HepG2 (cell line): ENCODE measurements around the gene IL2RG. TPM values are rescaled to one million over a fixed set of nuclear protein-coding genes. Genes with fewer than 3 reads are reported as not detected.
A peak's percentile ranks its signal among the peaks of the same experiment; 100 is the strongest.

Source experiments
- ATAC-seq: fragments of 200-7000 bp; cut with Tn5 transposase; 3 replicates; pipeline ENCODE4 v1.9.1; 2020; ENCODE audit warnings: mild to moderate bottlenecking, moderate library complexity
- BruUV-seq: library from RNA; stranded (reverse); fragments of 400-500 nt; replicated peaks from 2 replicates; lab custom pipeline; 2021; lab: Mats Ljungman, UMichigan
- CTCF ChIA-PET: fragments of 300-600 bp; formaldehyde crosslinking; extraction: SDS; loops from one replicate; lab custom pipeline; 2021; ENCODE audit warnings: low total read pairs, inconsistent platforms, low intra/inter-chr PET ratio; lab: Yijun Ruan, JAX
- POLR2A ChIA-PET: fragments of 350-600 bp; sonication (Branson Sonifier 250); formaldehyde crosslinking; loops from one replicate; lab custom pipeline; 2020; ENCODE audit warnings: antibody characterized with exemption, inconsistent platforms; lab: Yijun Ruan, JAX
- DNase-seq: peaks from one replicate; pipeline ENCODE4 v3.0.0-alpha.2; 2015; ENCODE audit warnings: low spot score
- FAIRE-seq: peaks from 3 replicates; lab custom pipeline; 2011; peaks lifted over from hg19 to GRCh38; lab: Jason Lieb, UNC
- H2AFZ ChIP-seq: one replicate; pipeline ENCODE4 v1.6.1; 2011; ENCODE audit warnings: low read length, inconsistent platforms
- H3K27ac ChIP-seq: fragments of 300-600 bp; 3 replicates; pipeline ENCODE4 v1.8.0; 2011; ENCODE audit warnings: mixed run types, mild to moderate bottlenecking, mixed read lengths, low read length, inconsistent platforms; ENCODE audit not compliant: insufficient read depth; ENCODE audit errors: extremely low read length
- H3K27me3 ChIP-seq, 2 experiments: fragments of 200-600 bp in 1 of 2; 2 replicates in 1 of 2; 3 replicates in 1 of 2; pipeline versions ENCODE4 v1.6.0 to v1.8.0; 2011; ENCODE audit warnings: low read length in 2 of 2, mild to moderate bottlenecking in 2 of 2, moderate library complexity in 2 of 2, inconsistent platforms in 1 of 2; ENCODE audit not compliant: insufficient read depth in 2 of 2, control insufficient read depth in 1 of 2
- H3K36me3 ChIP-seq, 2 experiments: fragments of 200-600 bp in 1 of 2; replicated peaks in 1 of 2; 2 replicates in 1 of 2; 3 replicates in 1 of 2; pipeline versions ENCODE4 v1.5.1 to v1.8.0; 2011; ENCODE audit warnings: low read length in 2 of 2, inconsistent platforms in 1 of 2; ENCODE audit not compliant: insufficient read depth in 2 of 2, control insufficient read depth in 1 of 2
- H3K4me1 ChIP-seq: 2 replicates; pipeline ENCODE4 v1.5.1; 2012; ENCODE audit warnings: low read length, inconsistent platforms; ENCODE audit not compliant: insufficient read depth
- H3K4me2 ChIP-seq: 2 replicates; pipeline ENCODE4 v1.6.0; 2011; ENCODE audit warnings: low read depth, low read length, inconsistent platforms
- H3K4me3 ChIP-seq, 3 experiments: fragments of 200-600 bp in 1 of 3; sonication (generic), shearing (Covaris generic) in 1 of 3; replicated peaks in 1 of 3; 2 replicates each; pipeline ENCODE4 v1.5.1; 2011 to 2016; ENCODE audit warnings: low read length in 3 of 3, inconsistent platforms in 2 of 3, low read depth in 2 of 3, mild to moderate bottlenecking in 2 of 3, control low read depth in 1 of 3, mixed read lengths in 1 of 3; ENCODE audit not compliant: insufficient read depth in 1 of 3
- H3K79me2 ChIP-seq: one replicate; pipeline ENCODE4 v1.6.1; 2011; ENCODE audit warnings: low read length, inconsistent platforms; ENCODE audit not compliant: insufficient read depth
- H3K9ac ChIP-seq: 2 replicates; pipeline ENCODE4 v1.6.0; 2011; ENCODE audit warnings: mild to moderate bottlenecking, low read depth, low read length, inconsistent platforms; ENCODE audit not compliant: insufficient read depth
- H3K9me3 ChIP-seq: 2 replicates; pipeline ENCODE4 v1.5.1; 2012; ENCODE audit warnings: mild to moderate bottlenecking, low read length
- H4K20me1 ChIP-seq: 2 replicates; pipeline ENCODE4 v1.6.0; 2011; ENCODE audit warnings: inconsistent platforms, mild to moderate bottlenecking, low read length, moderate library complexity; ENCODE audit not compliant: insufficient read depth
- IRF2 ChIP-seq: IDR thresholded peaks from 2 replicates; pipeline ENCODE4 v1.6.1; 2018; ENCODE audit warnings: missing genetic modification reagents, missing compliant biosample characterization
- MAZ ChIP-seq, 2 experiments: sonication (generic) in 1 of 2; formaldehyde crosslinking in 1 of 2; IDR thresholded peaks; 2 replicates each; pipeline versions ENCODE4 v1.5.0 to v1.6.1; 2012 to 2020; ENCODE audit warnings: low read depth in 2 of 2, mild to moderate bottlenecking in 2 of 2, borderline replicate concordance in 1 of 2, improper control_type of control experiment in 1 of 2, low read length in 1 of 2, missing genetic modification reagents in 1 of 2, moderate library complexity in 1 of 2
- NKX3-1 ChIP-seq: sonication (generic); formaldehyde crosslinking; IDR thresholded peaks from 2 replicates; pipeline ENCODE4 v1.5.0; 2020; ENCODE audit warnings: missing genetic modification reagents
- NONO ChIP-seq, 2 experiments: fragments of 450-650 bp in 1 of 2; sonication (generic) in 1 of 2; formaldehyde crosslinking in 1 of 2; IDR thresholded peaks in 1 of 2; conservative IDR thresholded peaks in 1 of 2; 2 replicates each; pipeline versions ENCODE4 v1.6.1 to v1.8.0; 2017 to 2022; ENCODE audit warnings: mild to moderate bottlenecking in 1 of 2, missing genetic modification reagents in 1 of 2, moderate library complexity in 1 of 2
- PCBP1 ChIP-seq: fragments of 200-400 bp; formaldehyde crosslinking; IDR thresholded peaks from 2 replicates; pipeline ENCODE4 v1.6.1; 2017; ENCODE audit warnings: mild to moderate bottlenecking, low read depth, low read length, borderline replicate concordance
- PTBP1 ChIP-seq: fragments of 200-400 bp; formaldehyde crosslinking; IDR thresholded peaks from 2 replicates; pipeline ENCODE4 v1.6.1; 2018; ENCODE audit warnings: low read length, low read depth; ENCODE audit not compliant: poor library complexity, severe bottlenecking
- U2AF2 ChIP-seq: fragments of 200-400 bp; formaldehyde crosslinking; IDR thresholded peaks from 2 replicates; pipeline ENCODE4 v1.6.1; 2017; ENCODE audit warnings: low read depth, mild to moderate bottlenecking, low read length
- ZNF225 ChIP-seq: sonication (generic); formaldehyde crosslinking; IDR thresholded peaks from 2 replicates; pipeline ENCODE4 v1.4.0; 2020; ENCODE audit warnings: mild to moderate bottlenecking, missing genetic modification reagents
- ZNF354B ChIP-seq: sonication (generic); formaldehyde crosslinking; IDR thresholded peaks from 2 replicates; pipeline ENCODE4 v1.8.0; 2022; ENCODE audit warnings: mild to moderate bottlenecking, missing genetic modification reagents
- ZNF746 ChIP-seq: sonication (generic); formaldehyde crosslinking; IDR thresholded peaks from 2 replicates; pipeline ENCODE4 v1.8.0; 2022; ENCODE audit warnings: mild to moderate bottlenecking, missing genetic modification reagents
- ZNF790 ChIP-seq: sonication (generic); formaldehyde crosslinking; IDR thresholded peaks from 2 replicates; pipeline ENCODE4 v1.8.0; 2022; ENCODE audit warnings: missing genetic modification reagents, mild to moderate bottlenecking, borderline replicate concordance
- ZSCAN12 ChIP-seq: sonication (generic); formaldehyde crosslinking; IDR thresholded peaks from 2 replicates; pipeline ENCODE4 v1.9.0; 2021; ENCODE audit warnings: mild to moderate bottlenecking, missing genetic modification reagents
- WGBS: methylation state at CpG from one replicate; pipeline ENCODE4 v1.1.6; 2017; ENCODE audit warnings: low lambda C conversion rate; 5-methylcytosine and 5-hydroxymethylcytosine counted together
- in situ Hi-C: cut with HindIII; loops from 2 replicates; pipeline ENCODE4 v1.10.0; 2017; ENCODE audit warnings: low pct_unique_long_range_greater_than_20kb; ENCODE audit not compliant: extremely low pct_ligation_motif_present
- intact Hi-C: fragments of 100-400 bp; cut with micrococcal nuclease; formaldehyde crosslinking; loops from one replicate; pipeline ENCODE4 v1.10.0; 2022; ENCODE audit not compliant: unreplicated experiment
- polyA plus RNA-seq, 8 experiments: library from polyadenylated mRNA; depleted of rRNA in 3 of 8; stranded (reverse) in 7 of 8; unstranded in 1 of 8; fragments of >200 nt; fragmentation: Illumina TruSeq in 4 of 8; extraction: Trizol in 4 of 8; gene quantifications; 2 replicates each; pipeline versions ENCODE4 v1.2.1 to v1.2.3, GENCODE V29; 2011 to 2016; ENCODE audit warnings: low read depth in 4 of 8, missing spikeins in 1 of 8, mixed read lengths in 1 of 8; ENCODE audit not compliant: insufficient read depth in 1 of 8
- total RNA-seq, 5 experiments: library from RNA; depleted of rRNA; stranded (reverse); fragments of >200 nt; fragmentation: Illumina TruSeq; extraction: Trizol; gene quantifications; 2 replicates each; pipeline ENCODE4 v1.2.3, GENCODE V29; 2016; ENCODE audit warnings: low read depth in 1 of 5
- TF ChIP-seq, protein P1 (sequence below): sonication (generic); formaldehyde crosslinking; IDR thresholded peaks from 2 replicates; pipeline ENCODE4 v1.5.0; 2020; ENCODE audit warnings: missing genetic modification reagents, mild to moderate bottlenecking, borderline replicate concordance
- TF ChIP-seq, protein P2 (sequence below): sonication (generic); formaldehyde crosslinking; IDR thresholded peaks from 2 replicates; pipeline ENCODE4 v1.4.0; 2020; ENCODE audit warnings: missing genetic modification reagents
- TF ChIP-seq, protein P3 (sequence below): sonication (generic); formaldehyde crosslinking; IDR thresholded peaks from 2 replicates; pipeline ENCODE4 v1.4.0; 2020; ENCODE audit warnings: missing genetic modification reagents
- TF ChIP-seq, protein P4 (sequence below): sonication (generic); formaldehyde crosslinking; IDR thresholded peaks from 2 replicates; pipeline ENCODE4 v1.4.0; 2020; ENCODE audit warnings: missing genetic modification reagents

IL2RG gene
- total and polyA plus RNA-seq, 2 of the 13 experiments (the other 11 are each of a cell fraction or from before 2014, with no cell fraction given), result 0.98 TPM; not detected in 1

DNA sequence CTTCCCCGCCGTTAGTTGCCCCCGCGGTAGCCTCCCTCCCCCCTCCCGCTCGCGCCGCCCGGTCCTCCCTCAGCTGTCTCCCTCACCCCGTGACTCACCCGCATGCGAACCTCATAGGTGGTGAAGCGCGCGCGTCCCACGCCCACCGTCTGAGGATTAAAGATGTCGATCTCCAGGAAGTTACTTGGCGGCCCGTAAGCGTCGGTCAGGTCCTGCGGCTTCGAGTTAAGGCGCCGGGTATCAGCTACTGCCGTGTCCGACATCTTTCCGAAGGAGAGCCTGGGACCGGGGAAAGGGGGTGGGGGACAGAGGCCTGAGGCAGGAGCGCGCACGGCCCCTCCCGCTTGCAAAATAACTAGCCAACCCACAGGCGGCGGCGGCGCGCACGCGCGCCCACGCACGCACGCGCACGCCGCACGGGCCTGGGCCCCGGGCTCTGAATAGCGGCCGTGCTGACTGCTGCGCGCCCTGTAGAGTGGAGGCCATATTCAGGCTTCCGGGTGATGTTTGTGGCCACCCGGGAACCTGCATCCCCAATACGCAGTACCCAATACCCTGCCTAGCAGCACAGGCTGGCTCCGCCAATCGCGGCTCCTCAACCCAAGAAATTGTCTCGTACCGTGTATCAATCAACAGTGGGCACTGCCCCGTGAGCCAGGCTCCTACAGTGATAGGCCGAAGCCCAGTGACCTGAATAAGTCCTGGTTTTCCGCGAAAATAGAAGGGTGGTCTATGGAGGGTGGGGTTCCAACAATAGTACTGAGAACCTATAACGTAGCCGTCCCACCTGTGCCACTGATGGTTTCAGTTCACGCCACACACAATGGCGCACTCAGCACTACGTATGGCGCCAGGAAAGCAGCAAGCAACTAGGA lies 43.1 kb downstream of the IL2RG start, which contains the start of gene SNX12:
Gene SNX12, minus strand, starts transcription at position 291 of the 875 bp plus-strand sequence. Its CDS starts 28 bp downstream, at position 263.
- Histone ChIP-seq H3K4me3 (peak within 1 kb of the TSS; percentile 68 to 74 (median 72)), H3K9ac (peak within 1 kb of the TSS; percentile 66), H3K4me1 (peaks cover 16% of the 10 kb centered on the region), H4K20me1 (no peaks in the 10 kb centered on the region), H3K4me2 (peak within 1 kb of the TSS; percentile 80), H3K79me2 (peaks cover 20% of the 10 kb centered on the region), H3K27me3 (no peaks in the 10 kb centered on the region; a peak in 1 of 5 replicates), H2AFZ (peak within 1 kb of the TSS; percentile 84), H3K9me3 (no peaks in the 10 kb centered on the region), H3K36me3 (no peaks in the 10 kb centered on the region), H3K27ac (peak within 1 kb of the TSS; percentile 57)
- BruUV-seq, result no TSS peak
- ATAC-seq (peak; percentile 99), FAIRE-seq (peak; percentile 81), DNase-seq (peak; percentile 88)
- intact Hi-C loops, result no loop called here
- ChIA-PET POLR2A (interaction anchor here (0.6 to 1.2 kb wide), 3 partner anchors 13 to 50 kb away, joined by 4 to 5 read pairs (median 4); partner anchors contain the start of gene MED12), CTCF (no interaction called here)
- in situ Hi-C loops, result no loop called here
- 0% methylated on average over 5 of the region's 73 CpGs for WGBS
- 0 out of 2 replicates have a peak, but pooled peaks have one; percentile 36 for TF ChIP-seq MAZ (IDR thresholded peaks at IDR 0.05; ENCODE audit: borderline replicate concordance, low read depth, low read length)
- TF ChIP-seq MAZ (CRISPR knock-in tag; IDR thresholded peaks at IDR 0.05; ENCODE audit: low read depth), result no peak
- TF ChIP-seq, protein P1, sequence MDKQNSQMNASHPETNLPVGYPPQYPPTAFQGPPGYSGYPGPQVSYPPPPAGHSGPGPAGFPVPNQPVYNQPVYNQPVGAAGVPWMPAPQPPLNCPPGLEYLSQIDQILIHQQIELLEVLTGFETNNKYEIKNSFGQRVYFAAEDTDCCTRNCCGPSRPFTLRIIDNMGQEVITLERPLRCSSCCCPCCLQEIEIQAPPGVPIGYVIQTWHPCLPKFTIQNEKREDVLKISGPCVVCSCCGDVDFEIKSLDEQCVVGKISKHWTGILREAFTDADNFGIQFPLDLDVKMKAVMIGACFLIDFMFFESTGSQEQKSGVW (CRISPR knock-in tag), result no peak
- TF ChIP-seq U2AF2, result no peak
- TF ChIP-seq NONO (IDR thresholded peaks at IDR 0.05), result no peak
- TF ChIP-seq NONO (CRISPR knock-in tag; conservative IDR thresholded peaks at IDR 0.05), result peak; percentile 37; the same call in 1 of the 2 replicates
- TF ChIP-seq PCBP1, result no peak
- TF ChIP-seq ZNF746, result no peak
- no peak for TF ChIP-seq ZNF354B (CRISPR knock-in tag)
- TF ChIP-seq ZNF790 (CRISPR knock-in tag), result no peak
- peak; percentile 92 for TF ChIP-seq PTBP1
- TF ChIP-seq, protein P2, sequence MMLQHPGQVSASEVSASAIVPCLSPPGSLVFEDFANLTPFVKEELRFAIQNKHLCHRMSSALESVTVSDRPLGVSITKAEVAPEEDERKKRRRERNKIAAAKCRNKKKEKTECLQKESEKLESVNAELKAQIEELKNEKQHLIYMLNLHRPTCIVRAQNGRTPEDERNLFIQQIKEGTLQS (CRISPR knock-in tag), result no peak
- TF ChIP-seq, protein P3, sequence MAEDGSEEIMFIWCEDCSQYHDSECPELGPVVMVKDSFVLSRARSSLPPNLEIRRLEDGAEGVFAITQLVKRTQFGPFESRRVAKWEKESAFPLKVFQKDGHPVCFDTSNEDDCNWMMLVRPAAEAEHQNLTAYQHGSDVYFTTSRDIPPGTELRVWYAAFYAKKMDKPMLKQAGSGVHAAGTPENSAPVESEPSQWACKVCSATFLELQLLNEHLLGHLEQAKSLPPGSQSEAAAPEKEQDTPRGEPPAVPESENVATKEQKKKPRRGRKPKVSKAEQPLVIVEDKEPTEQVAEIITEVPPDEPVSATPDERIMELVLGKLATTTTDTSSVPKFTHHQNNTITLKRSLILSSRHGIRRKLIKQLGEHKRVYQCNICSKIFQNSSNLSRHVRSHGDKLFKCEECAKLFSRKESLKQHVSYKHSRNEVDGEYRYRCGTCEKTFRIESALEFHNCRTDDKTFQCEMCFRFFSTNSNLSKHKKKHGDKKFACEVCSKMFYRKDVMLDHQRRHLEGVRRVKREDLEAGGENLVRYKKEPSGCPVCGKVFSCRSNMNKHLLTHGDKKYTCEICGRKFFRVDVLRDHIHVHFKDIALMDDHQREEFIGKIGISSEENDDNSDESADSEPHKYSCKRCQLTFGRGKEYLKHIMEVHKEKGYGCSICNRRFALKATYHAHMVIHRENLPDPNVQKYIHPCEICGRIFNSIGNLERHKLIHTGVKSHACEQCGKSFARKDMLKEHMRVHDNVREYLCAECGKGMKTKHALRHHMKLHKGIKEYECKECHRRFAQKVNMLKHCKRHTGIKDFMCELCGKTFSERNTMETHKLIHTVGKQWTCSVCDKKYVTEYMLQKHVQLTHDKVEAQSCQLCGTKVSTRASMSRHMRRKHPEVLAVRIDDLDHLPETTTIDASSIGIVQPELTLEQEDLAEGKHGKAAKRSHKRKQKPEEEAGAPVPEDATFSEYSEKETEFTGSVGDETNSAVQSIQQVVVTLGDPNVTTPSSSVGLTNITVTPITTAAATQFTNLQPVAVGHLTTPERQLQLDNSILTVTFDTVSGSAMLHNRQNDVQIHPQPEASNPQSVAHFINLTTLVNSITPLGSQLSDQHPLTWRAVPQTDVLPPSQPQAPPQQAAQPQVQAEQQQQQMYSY, result no peak
- no peak for TF ChIP-seq ZSCAN12 (CRISPR knock-in tag)
- TF ChIP-seq, protein P4, sequence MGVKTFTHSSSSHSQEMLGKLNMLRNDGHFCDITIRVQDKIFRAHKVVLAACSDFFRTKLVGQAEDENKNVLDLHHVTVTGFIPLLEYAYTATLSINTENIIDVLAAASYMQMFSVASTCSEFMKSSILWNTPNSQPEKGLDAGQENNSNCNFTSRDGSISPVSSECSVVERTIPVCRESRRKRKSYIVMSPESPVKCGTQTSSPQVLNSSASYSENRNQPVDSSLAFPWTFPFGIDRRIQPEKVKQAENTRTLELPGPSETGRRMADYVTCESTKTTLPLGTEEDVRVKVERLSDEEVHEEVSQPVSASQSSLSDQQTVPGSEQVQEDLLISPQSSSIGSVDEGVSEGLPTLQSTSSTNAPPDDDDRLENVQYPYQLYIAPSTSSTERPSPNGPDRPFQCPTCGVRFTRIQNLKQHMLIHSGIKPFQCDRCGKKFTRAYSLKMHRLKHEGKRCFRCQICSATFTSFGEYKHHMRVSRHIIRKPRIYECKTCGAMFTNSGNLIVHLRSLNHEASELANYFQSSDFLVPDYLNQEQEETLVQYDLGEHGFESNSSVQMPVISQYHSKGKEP, result no peak
- no peak for TF ChIP-seq NKX3-1
- TF ChIP-seq IRF2 (CRISPR knock-in tag), result no peak
- TF ChIP-seq ZNF225 (CRISPR knock-in tag), result no peak
